Measurements from ENCODE around the gene CACNA1E.

Gene CACNA1E

DNA sequence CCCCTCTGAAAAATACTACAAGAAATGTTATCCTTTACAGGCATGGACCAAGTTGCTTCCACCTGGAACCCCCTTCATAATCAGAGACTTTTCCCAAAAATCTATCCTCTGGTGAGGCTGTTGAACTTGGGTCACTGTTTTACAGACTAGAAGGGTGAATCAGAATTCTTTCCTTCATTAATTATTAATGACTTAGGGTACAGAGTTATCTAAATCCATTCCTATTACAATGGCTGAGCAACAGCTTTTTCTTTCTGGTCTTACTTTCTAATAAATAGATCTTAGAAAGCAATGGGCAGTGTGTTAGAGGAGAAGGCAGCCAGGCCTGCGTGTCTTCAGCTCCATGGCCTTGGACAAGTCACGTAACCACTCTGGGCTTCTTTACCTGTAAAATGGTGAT, 294.0 kb downstream of the CACNA1E start:
- no peak overlapping the region for H3K27ac ChIP-seq
- TF ChIP-seq, protein P1, sequence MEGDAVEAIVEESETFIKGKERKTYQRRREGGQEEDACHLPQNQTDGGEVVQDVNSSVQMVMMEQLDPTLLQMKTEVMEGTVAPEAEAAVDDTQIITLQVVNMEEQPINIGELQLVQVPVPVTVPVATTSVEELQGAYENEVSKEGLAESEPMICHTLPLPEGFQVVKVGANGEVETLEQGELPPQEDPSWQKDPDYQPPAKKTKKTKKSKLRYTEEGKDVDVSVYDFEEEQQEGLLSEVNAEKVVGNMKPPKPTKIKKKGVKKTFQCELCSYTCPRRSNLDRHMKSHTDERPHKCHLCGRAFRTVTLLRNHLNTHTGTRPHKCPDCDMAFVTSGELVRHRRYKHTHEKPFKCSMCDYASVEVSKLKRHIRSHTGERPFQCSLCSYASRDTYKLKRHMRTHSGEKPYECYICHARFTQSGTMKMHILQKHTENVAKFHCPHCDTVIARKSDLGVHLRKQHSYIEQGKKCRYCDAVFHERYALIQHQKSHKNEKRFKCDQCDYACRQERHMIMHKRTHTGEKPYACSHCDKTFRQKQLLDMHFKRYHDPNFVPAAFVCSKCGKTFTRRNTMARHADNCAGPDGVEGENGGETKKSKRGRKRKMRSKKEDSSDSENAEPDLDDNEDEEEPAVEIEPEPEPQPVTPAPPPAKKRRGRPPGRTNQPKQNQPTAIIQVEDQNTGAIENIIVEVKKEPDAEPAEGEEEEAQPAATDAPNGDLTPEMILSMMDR (conservative IDR thresholded peaks at IDR 0.05), result no peak

- TF ChIP-seq, protein P1 (conservative IDR thresholded peaks at IDR 0.05), result no peak
- no peak overlapping the region for H3K27ac ChIP-seq
Measured at GRCh38 chr1:181777812-181778211, 294.5 kb downstream of the CACNA1E start.

DNA sequence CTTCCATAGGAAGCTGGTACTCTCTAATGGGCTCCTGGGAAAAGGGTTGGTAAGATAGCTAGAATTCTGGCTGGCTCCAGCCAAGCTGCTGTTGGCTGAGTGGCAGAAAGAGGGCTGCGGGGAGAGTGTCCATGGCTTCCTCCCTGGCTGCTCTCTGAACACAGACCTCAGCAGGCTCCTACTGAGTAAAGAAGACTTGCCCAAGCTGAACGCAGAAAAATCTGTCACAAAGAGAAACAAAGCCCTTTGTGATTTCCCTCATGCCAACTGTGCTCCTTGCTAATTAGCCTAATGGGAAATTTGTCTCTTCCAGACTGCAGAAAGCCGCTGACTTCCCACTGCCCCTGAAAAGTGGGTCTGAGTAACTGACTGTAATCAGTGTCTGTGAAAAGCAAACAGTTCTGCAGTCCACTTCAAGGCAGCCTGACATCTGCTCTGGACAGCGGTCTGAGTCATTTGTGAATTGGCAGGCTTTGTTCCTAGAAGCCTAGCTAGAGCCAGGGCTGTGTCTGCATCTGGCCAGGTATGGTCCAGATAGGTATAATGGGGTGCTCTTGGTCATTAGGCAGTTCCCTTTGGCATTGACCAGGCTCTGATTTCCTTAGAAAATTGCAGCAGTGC, 295.4 kb downstream of the CACNA1E start:
- TF ChIP-seq, protein P1 (conservative IDR thresholded peaks at IDR 0.05), result no peak

GRCh38 chr1:181779343-181779742, 296.0 kb downstream of the CACNA1E start:
- no peak overlapping the region for H3K27ac ChIP-seq
- TF ChIP-seq, protein P1 (conservative IDR thresholded peaks at IDR 0.05), result no peak

More for the DNA sequence above, 295.4 kb downstream of the CACNA1E start:
- no peak overlapping the region for H3K27ac ChIP-seq

GRCh38 chr1:181783208-181783607, 299.9 kb downstream of the CACNA1E start:
- H3K27ac ChIP-seq, result no peak overlapping the region
- TF ChIP-seq, protein P1 (conservative IDR thresholded peaks at IDR 0.05), result no peak

DNA sequence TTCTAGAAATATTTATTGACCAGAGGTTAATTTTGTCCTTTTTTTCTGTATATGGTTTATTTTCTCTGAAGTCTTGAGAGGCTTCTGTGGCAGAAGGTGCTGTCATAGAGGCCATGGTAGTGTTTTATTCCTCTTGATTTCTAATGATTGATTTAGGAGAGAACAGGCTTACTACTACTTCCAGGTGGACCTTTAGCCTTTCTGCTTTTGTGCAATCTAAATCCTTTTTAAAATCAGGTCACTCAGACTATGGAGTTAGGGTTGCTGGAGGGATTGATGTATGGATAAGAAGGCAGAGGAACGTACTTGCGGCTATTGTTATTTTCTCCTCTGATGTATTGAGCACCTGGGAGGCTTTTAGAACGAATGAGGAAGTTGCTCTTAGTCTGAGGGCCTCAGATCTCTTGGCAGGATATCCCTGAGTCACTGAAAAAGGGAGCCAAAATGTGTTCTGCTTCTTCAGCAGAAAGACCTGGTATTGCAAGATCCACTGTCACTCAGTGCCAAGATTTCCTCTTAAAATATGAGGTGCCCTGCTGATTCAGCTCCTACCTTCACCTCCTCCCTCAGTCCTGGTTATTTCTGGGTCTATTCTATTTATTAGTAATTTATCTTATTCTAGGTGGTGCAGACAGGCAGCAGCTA, 300.8 kb downstream of the CACNA1E start:
- H3K27ac ChIP-seq, result no peak overlapping the region
- TF ChIP-seq, protein P1 (conservative IDR thresholded peaks at IDR 0.05), result no peak

GRCh38 chr1:181789395-181789794, 306.1 kb downstream of the CACNA1E start:
- TF ChIP-seq, protein P1 (conservative IDR thresholded peaks at IDR 0.05), result no peak
- H3K27ac ChIP-seq, result no peak overlapping the region

All from VCaP (cell line).